ENCODE data around the gene CHRM4. TPM values are rescaled to one million over a fixed set of nuclear protein-coding genes. Genes with fewer than 3 reads are reported as not detected.
A peak's percentile ranks its signal among the peaks of the same experiment; 100 is the strongest.

Gene CHRM4
- total RNA-seq: not detected
- long read RNA-seq: 0 reads

DNA sequence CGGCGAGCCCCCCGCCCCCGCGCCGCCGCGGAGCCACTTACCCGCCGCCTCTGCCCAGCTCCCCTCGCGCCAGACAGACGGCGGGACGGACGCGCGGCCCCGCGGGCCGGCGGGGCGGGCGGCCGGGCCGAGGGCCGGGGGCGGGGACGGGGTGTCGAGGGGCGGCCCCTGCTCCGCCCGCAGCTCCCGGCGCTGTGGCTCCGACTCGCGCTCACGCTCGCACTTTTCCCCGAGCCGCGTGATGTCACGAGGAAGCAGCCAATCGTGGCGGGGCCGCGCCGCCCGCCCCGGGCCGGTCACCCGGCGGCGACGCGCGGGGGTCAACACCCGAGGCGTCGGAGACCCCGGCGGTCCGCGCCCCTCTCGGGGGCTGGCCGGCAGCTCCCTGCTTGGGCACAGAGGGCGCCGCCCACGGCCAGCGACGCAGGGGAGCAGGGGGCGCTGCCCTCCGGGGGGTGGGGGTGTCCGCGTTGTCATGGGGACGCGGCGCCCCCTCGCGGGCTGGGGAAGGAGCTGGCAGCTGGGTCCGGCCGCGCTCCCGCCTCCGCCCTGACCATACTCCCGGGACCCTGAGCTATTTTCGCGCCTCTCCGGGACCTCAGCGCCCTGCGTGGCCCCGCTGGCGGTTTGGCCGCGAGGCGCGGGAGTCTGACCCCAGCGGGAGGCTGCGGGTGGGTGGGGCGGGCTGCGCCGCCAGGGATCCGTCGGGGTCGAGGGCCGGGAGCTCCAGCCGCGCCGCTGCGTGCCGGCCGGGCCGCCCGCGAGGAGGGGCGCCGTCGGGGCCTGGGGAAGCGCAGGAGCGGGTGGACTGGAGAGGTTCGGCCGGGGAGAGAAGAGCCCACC lies at the start of gene CHRM4:
Gene CHRM4 (minus strand): TSS at position 199 of the 843 bp plus-strand sequence. CDS start 5,219 bp downstream, outside the sequence.
- ATAC-seq (no peak), DNase-seq (ENCODE audit: missing footprints) (no peak)
- intact Hi-C loops (cut with DNase I): loop anchor here (2.0 kb wide), 2 partner anchors 137 to 145 kb away; no protein-coding TSS in a partner anchor

- intact Hi-C loops (cut with DNase I): no loop called here
- DNase-seq (ENCODE audit: missing footprints): no peak
- no peak for ATAC-seq
Observed at GRCh38 chr11:46438211-46438610, 46.6 kb upstream of the CHRM4 start.

DNA sequence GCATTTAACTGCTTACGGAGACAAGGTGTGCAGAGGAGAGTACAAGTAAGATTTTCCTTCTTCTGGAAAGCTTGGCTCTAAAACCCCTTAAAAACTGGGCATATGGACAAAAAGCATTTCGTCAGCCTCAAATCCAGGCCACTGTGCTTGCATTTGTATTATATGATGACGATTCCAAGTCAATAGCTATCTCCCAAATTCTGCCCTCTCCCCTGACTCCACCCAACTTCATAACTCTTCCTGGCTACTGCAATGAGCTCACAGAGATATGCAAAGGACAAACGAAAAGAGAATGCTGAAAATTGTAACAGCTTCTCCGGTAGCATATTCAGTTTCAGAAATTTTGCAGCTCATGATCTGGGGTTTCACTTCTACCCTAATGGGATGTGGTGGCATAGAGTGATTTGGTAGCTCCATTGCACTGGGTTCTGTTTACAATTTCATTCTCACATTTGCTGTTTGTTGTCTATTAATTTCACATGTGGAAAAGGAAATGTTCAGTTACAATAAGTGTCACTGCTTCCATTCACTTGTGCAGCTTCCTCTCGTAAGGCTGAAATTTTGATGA lies 45.6 kb upstream of the CHRM4 start:
- intact Hi-C loops (cut with DNase I): no loop called here
- DNase-seq (ENCODE audit: missing footprints) (no peak), ATAC-seq (no peak)

DNA sequence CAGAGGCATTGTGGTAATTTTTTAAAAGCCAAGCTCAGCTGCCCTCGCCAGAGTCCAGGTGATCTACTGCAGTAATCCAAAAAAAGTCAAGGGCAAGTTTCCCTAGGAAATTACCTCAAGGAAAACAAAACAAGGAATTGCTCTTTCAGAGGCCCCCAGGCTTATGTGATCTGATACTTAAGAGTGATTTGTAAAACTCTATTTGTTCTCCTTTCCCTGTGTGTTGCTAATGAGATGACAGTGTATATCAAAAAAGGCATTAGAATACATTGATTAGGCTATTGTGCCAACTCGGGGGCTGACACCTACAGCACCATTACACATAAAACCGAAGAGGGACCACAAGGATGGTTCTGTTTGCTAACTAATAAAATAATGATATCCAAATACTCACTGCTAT lies 44.5 kb upstream of the CHRM4 start:
- DNase-seq (ENCODE audit: missing footprints) (no peak), ATAC-seq (no peak)
- intact Hi-C loops (cut with DNase I): no loop called here

DNA sequence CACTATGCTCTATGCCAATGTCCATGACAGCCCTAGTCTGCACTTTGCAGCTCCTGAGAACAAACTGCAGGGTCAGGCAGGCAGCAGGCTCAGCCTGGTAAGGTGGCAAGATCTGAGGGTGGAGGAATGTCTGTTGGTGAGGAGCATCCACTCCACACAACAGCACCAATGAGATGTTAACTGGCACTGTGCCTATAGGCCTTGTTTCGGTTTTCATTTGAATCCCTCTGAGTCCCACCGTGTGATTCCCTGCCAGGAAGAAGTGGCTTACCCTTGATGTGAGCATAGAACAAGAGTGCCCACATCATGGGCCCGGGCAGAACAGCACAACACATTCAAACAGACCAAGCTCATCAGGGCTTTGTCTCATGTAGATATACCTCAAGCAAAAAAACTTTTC lies 44.1 kb upstream of the CHRM4 start:
- DNase-seq (ENCODE audit: missing footprints) (no peak), ATAC-seq (peak; percentile 44)
- intact Hi-C loops (cut with DNase I): no loop called here

DNA sequence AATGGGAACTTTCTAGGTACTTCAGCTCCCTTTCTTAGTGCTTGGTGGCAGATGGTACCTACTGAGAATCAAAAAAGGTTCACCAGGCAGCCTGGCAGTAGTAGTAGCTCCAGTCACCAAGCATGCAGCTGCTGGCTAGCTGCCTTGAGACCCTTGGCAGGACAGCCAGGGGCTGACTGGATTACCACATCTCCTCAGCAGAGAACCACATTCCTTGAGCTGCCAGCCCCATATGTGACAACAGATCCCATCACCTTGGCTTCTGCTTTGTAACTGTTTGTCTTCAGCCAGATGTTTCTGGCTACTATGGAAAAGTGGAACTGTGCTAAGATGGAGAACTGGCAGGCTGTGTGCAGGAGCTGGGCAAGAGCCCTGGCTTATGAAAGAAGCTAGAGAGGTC lies 39.6 kb upstream of the CHRM4 start:
- intact Hi-C loops (cut with DNase I): no loop called here
- DNase-seq (ENCODE audit: missing footprints) (no peak), ATAC-seq (peak; percentile 31)

GRCh38 chr11:46429717-46430116 lies 38.1 kb upstream of the CHRM4 start:
- ATAC-seq: no peak
- DNase-seq (ENCODE audit: missing footprints): no peak
- intact Hi-C loops (cut with DNase I): no loop called here

GRCh38 chr11:46427364-46427763 lies 35.8 kb upstream of the CHRM4 start:
- DNase-seq (ENCODE audit: missing footprints) (no peak), ATAC-seq (no peak)
- intact Hi-C loops (cut with DNase I): no loop called here

DNA sequence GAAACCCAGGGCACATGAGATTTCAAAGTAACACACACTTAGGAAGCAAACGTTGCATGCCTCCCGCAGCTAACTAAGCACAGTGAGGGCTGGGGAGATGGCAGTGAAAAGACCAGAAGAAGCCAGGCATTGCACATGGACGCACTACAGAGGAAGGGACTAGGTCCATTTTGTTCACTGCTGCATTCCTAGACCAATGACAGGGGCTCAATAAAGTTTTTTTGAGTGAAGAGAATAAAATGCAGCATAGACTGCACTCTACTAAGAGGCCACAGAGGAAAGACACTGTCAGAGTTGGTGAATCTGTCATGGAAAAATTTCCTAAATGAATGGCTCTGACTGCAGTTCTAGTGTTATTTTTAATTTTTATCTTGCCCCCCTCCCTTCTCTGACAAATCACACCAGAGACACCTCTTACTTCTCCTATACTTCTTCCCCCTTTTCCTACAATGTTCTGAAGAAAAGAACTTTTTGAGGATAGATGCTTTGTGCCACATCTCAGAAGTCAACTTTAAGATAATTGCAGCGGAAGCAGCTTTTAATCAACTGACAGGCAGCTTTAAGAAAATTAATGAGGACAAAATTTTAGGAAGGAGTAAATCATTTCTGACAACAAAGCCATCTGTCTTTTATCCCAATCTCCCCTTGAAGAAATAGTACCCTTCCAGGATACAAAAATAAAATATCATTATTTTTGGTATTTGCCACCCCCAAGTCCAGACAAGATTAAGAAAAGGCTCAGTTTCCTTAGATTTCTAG lies 34.8 kb upstream of the CHRM4 start:
- intact Hi-C loops (cut with DNase I): no loop called here
- ATAC-seq: no peak
- no peak for DNase-seq (ENCODE audit: missing footprints)

GRCh38 chr11:46422588-46422987 lies 31.0 kb upstream of the CHRM4 start:
- intact Hi-C loops (cut with DNase I): no loop called here
- DNase-seq (ENCODE audit: missing footprints) (no peak), ATAC-seq (no peak)

DNA sequence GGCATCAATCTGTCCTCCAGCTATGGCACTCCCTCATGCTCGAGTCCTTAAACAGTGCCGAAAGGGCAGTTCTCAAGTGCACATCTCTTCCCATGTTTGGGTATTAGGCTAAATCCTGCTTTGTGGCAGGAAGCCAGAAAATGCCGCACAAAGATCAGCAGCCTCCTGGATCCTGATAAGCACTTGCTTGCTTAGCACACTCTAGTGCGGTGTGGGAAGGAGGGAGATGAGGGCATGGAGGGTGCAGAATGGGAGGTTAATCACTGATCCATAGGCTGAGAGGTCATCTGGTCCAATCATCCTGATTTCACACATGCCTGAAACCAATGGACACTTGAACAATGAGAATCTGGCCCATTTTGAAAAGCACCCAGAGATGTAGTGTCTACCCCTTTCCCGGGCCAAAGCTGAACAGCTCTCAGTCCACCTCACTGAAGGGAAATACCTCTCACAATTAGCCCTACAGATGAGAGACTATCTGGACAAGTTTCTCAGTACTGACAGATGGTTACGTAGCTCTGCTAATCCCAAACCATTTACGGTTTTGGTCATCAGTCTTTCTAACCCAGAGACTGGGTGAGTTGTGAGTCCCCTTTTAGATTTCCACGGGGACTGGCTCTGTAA lies 29.8 kb upstream of the CHRM4 start:
- intact Hi-C loops (cut with DNase I): no loop called here
- DNase-seq (ENCODE audit: missing footprints) (no peak), ATAC-seq (peak; percentile 23)

DNA sequence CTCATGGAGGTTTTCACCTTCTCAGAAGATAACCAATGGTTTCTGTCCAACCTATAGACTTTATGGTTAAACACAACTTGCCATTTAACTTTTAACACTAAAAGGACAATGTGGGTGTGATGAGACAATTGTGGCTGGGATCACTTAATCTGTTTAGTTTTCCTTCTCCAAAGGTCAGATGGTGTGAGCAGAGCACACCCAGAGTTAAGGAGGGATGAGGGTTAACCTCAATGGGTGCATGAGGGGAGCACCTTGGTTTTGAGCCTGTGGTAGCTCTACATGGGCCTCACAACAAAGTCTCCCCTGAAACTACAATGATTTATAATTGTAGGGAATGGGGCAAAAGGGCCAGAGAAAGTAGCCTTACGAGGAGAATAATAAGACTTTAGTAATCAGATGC lies 28.9 kb upstream of the CHRM4 start:
- DNase-seq (ENCODE audit: missing footprints): no peak
- intact Hi-C loops (cut with DNase I): no loop called here
- no peak for ATAC-seq

DNA sequence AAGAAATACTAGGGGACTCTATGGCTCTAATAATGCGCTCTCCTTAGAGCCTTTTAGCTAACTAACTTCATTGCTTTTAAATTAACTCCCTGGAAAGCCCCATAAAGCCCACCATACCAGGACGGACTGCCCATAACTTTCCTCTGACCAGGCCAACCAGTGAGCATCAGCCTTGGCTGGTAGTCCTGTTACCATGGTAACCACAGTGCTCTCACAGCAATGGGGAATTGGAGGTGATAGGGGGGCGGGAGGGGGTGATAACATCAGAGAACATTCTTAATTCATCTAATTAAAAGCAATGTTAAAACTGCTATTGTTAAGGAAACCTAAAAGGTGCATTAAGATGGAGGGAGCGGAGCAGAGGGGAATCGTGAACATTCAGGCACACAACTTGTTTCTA lies 27.2 kb upstream of the CHRM4 start:
- intact Hi-C loops (cut with DNase I): no loop called here
- DNase-seq (ENCODE audit: missing footprints) (no peak), ATAC-seq (no peak)

DNA sequence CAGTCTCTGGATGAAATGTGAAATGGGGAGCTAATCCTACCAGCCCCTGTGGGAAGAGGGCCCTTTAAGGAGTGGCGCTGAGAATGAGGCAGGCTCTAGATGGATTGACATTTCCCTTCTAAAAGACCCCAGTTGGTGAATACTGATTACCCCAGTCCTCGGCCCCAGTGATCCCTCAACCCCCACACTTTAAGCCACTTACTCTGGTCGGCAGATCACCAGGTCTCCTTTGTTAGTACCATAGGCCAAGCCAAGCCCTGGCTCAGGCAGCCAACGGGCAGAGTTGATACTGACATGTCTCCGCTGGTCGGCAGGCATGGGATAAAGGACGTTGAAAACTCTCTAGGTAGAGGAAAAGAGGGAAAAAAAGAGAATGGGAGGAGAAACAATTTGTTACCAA lies 26.1 kb upstream of the CHRM4 start:
- ATAC-seq: no peak
- intact Hi-C loops (cut with DNase I): no loop called here
- no peak for DNase-seq (ENCODE audit: missing footprints)

- no peak for ATAC-seq
- intact Hi-C loops (cut with DNase I): no loop called here
Observed at GRCh38 chr11:46414879-46415278, 23.3 kb upstream of the CHRM4 start.

DNA sequence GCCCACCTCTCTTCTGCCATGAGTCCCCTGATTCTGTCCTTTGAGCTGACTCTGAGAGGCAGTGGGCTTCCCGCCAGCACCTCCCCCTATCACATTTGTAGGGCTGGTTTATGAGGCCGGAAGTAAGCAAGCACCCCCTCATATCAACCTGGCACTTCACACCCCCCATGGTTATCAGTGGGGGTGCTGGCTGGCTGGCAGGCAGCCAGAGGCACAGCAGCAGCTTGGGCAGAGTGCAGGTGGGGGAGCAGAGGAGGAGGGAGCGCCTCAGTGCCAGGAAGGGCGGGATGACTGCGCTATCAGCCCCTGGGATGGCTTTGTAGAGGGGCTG lies 22.9 kb upstream of the CHRM4 start:
- intact Hi-C loops (cut with DNase I): no loop called here
- ATAC-seq (no peak), DNase-seq (ENCODE audit: missing footprints) (no peak)

More at GRCh38 chr11:46414879-46415278, 23.3 kb upstream of the CHRM4 start:
- DNase-seq (ENCODE audit: missing footprints): no peak

DNA sequence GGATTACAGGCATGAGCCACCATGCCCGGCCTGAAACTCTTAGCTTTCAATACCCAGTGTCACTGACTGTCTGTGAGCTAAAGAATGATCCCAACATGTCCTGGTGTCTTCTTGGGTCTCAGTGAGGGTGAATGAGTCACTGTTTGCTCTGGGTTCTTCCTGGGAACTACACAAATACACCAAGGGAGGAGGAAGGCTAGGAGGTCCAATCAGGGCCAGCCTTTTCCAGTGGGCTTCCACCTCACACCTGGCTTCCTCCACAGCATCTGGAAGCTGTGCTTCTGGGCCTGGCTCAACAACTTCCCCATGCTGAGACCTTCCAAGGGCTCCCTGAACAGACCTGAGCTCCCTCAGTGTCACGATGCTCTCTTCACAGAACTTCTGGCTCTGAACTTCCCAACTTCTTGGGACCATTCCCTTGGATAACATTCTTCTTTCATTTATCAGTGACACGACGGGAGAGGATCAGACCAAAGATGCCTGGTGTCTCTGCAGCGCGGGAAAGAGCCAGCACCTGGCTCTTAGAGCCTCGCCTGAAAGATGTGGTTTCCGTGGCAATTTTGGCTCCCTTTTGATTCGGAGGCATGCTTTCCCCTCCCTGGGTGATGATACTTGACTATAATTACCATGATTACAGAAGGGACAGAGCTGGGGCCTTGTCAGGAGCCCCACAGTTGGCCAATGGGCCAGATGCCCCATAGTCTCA lies 22.3 kb upstream of the CHRM4 start:
- ATAC-seq (no peak), DNase-seq (ENCODE audit: missing footprints) (no peak)
- intact Hi-C loops (cut with DNase I): no loop called here

- intact Hi-C loops (cut with DNase I): no loop called here
- DNase-seq (ENCODE audit: missing footprints) (no peak), ATAC-seq (no peak)
Observed at GRCh38 chr11:46410021-46410420, 18.4 kb upstream of the CHRM4 start.

Measured in Right ventricle myocardium inferior (tissue), 1 donor.